Stimulated activated CD4-positive, alpha-beta T cell treated with anti-CD3 and anti-CD28 coated beads, Interleukin-1b, Interleukin-23, amount 100 ng/mL, for 1 hour (primary cell): ENCODE data around the gene PRDM16.
"Not testable (repeated sequence)": the region's sequence is repeated elsewhere in the genome, so short reads cannot be mapped to it uniquely, and the experiment has no call there.

Source experiments
- DNase-seq, 2 donors: peaks; one replicate each; pipeline ENCODE4 v3.0.0-alpha.2; 2020; ENCODE audit warnings: low read depth in 2 of 2

Gene PRDM16

GRCh38 chr1:3226191-3226590, 157.2 kb downstream of the PRDM16 start:
- DNase-seq = no peak

DNA sequence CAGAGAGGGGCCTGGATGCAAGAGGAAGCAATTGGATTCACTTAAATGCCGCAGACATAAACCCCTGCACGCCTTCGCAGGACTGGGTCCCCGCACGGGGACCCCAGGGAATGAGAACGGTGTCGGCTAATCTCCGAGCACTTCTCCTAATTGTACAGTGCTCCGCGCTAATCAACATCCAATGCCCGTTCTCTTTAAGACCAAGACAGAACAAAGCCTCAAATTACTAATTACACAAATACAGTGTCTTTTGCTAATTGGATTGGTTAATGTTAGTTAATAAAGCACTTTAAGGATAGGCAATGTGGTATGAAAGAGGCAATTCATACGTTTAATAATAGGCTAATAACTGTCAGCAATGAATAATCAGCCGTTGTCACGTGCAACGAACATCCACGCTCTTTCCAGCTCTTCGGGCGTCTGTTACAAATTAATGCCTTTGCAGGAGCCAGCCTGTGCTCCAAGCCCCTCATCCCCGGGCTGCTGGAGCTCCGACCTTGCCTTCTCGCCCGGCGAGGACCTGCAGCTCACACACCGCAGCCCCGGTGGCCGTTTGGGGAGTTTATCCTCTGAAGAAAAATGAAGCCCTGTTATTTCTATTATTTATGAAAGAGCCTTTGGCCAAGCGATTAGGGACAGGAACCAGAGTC, 157.8 kb downstream of the PRDM16 start:
- no peak for DNase-seq

DNA sequence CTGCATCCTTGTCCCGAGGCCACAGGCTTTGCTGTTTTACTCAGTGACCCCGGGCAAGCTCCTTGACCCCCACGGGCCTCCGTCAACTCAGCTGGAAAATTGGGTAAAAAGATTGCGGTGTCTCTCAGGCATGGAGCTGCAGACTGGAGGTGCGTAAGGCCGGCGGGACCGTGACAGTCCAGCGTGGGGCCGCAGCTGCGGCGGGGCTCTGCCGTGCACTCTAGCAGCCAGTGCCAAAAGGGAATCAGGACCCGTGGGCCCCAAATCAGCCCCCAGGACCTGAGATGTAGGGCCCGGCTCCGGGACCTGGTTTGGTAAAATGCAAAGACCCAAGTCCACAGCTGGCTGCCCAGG, 158.3 kb downstream of the PRDM16 start:
- no peak for DNase-seq

- DNase-seq = no peak
These were observed 158.9 kb downstream of the PRDM16 start for GRCh38 chr1:3227893-3228292.

GRCh38 chr1:3229081-3229725, 160.2 kb downstream of the PRDM16 start:
- no peak for DNase-seq

DNA sequence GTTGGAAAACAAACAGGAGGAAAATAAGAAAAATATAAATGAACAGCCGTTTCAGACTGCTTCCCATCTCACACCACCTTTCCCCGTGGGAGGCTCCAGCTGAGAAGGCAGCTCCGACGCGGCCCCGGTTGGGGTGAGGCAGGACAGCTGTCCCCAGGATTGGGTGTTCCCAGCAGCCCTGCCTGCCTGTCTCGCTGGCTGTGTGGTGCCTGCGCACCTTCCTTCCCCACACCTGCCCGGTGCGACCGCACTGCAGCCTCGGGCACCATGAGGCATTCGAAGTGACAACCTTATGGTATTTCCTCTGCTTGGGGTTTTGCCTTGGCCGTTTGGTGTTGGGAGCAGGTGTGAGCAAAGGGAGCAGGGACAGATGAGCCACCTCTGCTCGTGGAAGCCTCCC, 161.6 kb downstream of the PRDM16 start:
- DNase-seq = no peak

GRCh38 chr1:3231245-3231644, 162.2 kb downstream of the PRDM16 start:
- no peak for DNase-seq

DNA sequence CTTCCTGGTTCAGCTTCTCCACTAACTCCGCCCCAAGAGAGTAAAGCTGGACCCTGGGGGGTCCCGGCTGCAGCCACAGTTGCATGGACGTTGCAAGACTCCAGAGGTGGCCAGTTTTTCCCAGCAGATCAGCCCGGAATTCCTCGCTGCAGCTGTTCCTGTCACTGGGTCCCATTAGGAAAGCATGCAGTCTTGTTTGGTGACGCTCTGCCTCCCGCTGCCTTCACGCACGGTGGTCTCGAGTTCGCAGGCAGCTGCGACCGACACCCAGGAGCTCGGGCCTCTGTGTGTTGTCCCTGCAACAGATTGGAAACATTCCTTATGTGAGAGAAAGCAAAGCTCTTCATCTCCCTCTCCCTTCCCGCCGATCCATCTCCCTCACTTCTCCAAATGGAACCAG, 162.8 kb downstream of the PRDM16 start:
- DNase-seq = no peak

GRCh38 chr1:3233031-3233430, 164.0 kb downstream of the PRDM16 start:
- DNase-seq = no peak

GRCh38 chr1:3233551-3233950, 164.5 kb downstream of the PRDM16 start:
- DNase-seq = no peak

- no peak for DNase-seq
These were observed 165.3 kb downstream of the PRDM16 start for GRCh38 chr1:3234281-3234680.

GRCh38 chr1:3234956-3235355, 166.0 kb downstream of the PRDM16 start:
- DNase-seq = no peak

DNA sequence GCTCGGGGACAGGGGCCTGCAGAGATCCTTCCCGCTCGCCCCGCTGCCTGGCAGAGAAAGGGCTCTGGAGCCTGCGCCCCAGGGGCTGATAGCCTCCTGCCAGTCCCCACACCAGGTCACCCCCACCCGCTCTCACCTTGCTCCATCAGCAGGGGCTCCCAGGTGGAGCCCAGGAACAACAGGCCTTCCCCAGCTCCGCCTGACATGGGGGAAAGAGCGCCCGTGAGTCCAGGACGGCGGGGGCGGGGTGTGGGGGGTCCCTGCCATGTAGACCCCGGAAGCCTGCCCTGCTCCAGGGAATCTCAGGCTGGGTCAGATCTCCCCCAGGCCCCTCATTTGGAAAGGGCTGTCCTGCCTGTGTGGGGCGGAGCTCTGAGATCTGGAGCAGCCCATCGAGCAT, 166.5 kb downstream of the PRDM16 start:
- DNase-seq = no peak

- DNase-seq = no peak
These were observed 167.4 kb downstream of the PRDM16 start for GRCh38 chr1:3236361-3236760.

DNA sequence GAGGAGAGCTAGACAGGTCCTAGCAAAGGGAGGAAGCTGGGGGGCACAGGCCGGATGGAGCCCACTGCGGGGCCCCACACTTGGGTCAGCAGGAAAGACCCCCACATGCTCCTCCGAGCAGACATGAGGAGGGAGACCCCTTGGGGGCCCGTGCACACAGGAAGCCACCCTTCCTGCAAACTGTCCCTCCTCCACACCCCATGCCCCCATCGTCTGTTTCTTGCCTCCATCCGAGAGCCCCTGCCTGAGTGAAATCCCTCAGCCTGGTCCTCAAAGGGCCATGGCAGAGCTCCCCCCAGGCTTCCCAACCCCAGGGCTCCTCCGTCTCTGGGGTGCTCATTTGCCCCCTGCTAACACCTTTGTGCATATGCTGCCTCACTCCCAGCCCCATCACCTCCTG, 168.0 kb downstream of the PRDM16 start:
- DNase-seq = no peak

- no peak for DNase-seq
These were observed 168.6 kb downstream of the PRDM16 start for GRCh38 chr1:3237570-3237969.

GRCh38 chr1:3237994-3238702, 169.1 kb downstream of the PRDM16 start:
- no peak for DNase-seq

DNA sequence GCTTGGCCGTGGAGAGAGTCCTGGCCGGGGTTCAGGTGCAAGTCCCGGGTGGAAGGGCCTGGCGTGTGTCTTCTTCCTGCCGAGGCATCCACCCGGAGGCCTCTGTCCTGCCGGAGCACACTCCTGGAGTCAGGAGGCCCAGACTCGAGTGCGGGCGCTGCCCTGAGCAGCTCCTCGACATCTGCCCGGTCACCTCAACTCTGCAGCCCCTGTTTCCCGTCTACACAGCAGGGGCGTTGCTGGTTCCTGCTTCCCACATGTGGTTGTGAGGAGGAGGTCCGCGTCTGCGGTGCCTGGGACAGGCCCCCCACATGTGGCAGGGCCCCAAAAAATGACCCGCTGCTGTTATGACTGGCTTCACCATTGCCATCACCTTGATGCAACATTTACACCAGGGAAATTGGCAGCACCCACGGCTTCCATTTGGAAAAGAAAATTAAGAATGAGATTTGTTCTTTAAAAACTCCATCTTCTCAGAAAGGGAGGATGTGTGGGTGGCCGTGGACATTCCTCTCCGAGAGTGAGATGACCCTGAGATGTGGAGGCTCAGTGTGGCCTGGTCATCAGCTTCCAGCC, 169.8 kb downstream of the PRDM16 start:
- DNase-seq = no peak

- DNase-seq = not testable (repeated sequence)
These were observed 171.0 kb downstream of the PRDM16 start for GRCh38 chr1:3239991-3240390.

- no peak for DNase-seq
These were observed 171.7 kb downstream of the PRDM16 start for GRCh38 chr1:3240524-3241235.

DNA sequence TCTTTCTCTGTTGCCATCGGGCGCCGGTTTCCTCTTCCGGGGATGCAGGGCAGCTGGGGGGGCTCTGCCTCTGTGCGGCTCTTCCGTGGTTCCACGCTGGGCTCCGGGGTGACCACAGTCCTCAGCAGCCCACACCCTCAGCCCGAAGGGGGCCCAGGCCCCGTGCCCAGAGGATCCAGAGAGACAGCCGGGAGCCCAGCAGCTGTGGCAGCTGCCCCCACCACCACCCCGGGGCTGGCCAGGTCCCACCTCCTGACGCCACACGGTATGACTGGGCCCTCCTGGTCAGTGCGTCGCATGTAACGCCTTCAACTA, 172.2 kb downstream of the PRDM16 start:
- no peak for DNase-seq

- DNase-seq = no peak
These were observed 172.8 kb downstream of the PRDM16 start for GRCh38 chr1:3241673-3242407.
